ENCODE data around the gene PACSIN2.
"Not testable (repeated sequence)": the region's sequence is repeated elsewhere in the genome, so short reads cannot be mapped to it uniquely, and the experiment has no call there.

The PACSIN2 gene

GRCh38 chr22:43013355-43014315 lies 1.3 kb downstream of the PACSIN2 start:
- in situ Hi-C loops (cut with HindIII; ENCODE audit: low pct_ligation_motif_present, low pct_unique_long_range_greater_than_20kb, low sequenced_read_pairs): no loop called here
- DNase-seq: no peak

GRCh38 chr22:43012390-43012789 lies 2.6 kb downstream of the PACSIN2 start:
- in situ Hi-C loops (cut with HindIII; ENCODE audit: low pct_ligation_motif_present, low pct_unique_long_range_greater_than_20kb, low sequenced_read_pairs): no loop called here
- DNase-seq: no peak

- in situ Hi-C loops (cut with HindIII; ENCODE audit: low pct_ligation_motif_present, low pct_unique_long_range_greater_than_20kb, low sequenced_read_pairs): no loop called here
- no peak for DNase-seq
Measured at GRCh38 chr22:43011079-43011478, 3.9 kb downstream of the PACSIN2 start.

GRCh38 chr22:43009444-43009843 lies 5.5 kb downstream of the PACSIN2 start:
- in situ Hi-C loops (cut with HindIII; ENCODE audit: low pct_ligation_motif_present, low pct_unique_long_range_greater_than_20kb, low sequenced_read_pairs): no loop called here
- DNase-seq: no peak

- DNase-seq: no peak
- in situ Hi-C loops (cut with HindIII; ENCODE audit: low pct_ligation_motif_present, low pct_unique_long_range_greater_than_20kb, low sequenced_read_pairs): no loop called here
Measured at GRCh38 chr22:43008921-43009320, 6.0 kb downstream of the PACSIN2 start.

GRCh38 chr22:43008509-43008908 lies 6.4 kb downstream of the PACSIN2 start:
- in situ Hi-C loops (cut with HindIII; ENCODE audit: low pct_ligation_motif_present, low pct_unique_long_range_greater_than_20kb, low sequenced_read_pairs): no loop called here

GRCh38 chr22:43007519-43008102 lies 7.3 kb downstream of the PACSIN2 start:
- in situ Hi-C loops (cut with HindIII; ENCODE audit: low pct_ligation_motif_present, low pct_unique_long_range_greater_than_20kb, low sequenced_read_pairs): no loop called here
- DNase-seq: peak; percentile 42

More at GRCh38 chr22:43008509-43008908, 6.4 kb downstream of the PACSIN2 start:
- no peak for DNase-seq

GRCh38 chr22:43006753-43007152 lies 8.2 kb downstream of the PACSIN2 start:
- in situ Hi-C loops (cut with HindIII; ENCODE audit: low pct_ligation_motif_present, low pct_unique_long_range_greater_than_20kb, low sequenced_read_pairs): no loop called here
- DNase-seq: no peak

- no peak for DNase-seq
- in situ Hi-C loops (cut with HindIII; ENCODE audit: low pct_ligation_motif_present, low pct_unique_long_range_greater_than_20kb, low sequenced_read_pairs): no loop called here
Measured at GRCh38 chr22:43006016-43006505, 8.9 kb downstream of the PACSIN2 start.

GRCh38 chr22:43005106-43005505 lies 9.8 kb downstream of the PACSIN2 start:
- in situ Hi-C loops (cut with HindIII; ENCODE audit: low pct_ligation_motif_present, low pct_unique_long_range_greater_than_20kb, low sequenced_read_pairs): no loop called here
- no peak for DNase-seq

GRCh38 chr22:43004362-43005035 lies 10.4 kb downstream of the PACSIN2 start:
- DNase-seq: no peak
- in situ Hi-C loops (cut with HindIII; ENCODE audit: low pct_ligation_motif_present, low pct_unique_long_range_greater_than_20kb, low sequenced_read_pairs): no loop called here

GRCh38 chr22:43002202-43002586 lies 12.8 kb downstream of the PACSIN2 start:
- DNase-seq: peak; percentile 70
- in situ Hi-C loops (cut with HindIII; ENCODE audit: low pct_ligation_motif_present, low pct_unique_long_range_greater_than_20kb, low sequenced_read_pairs): no loop called here

- DNase-seq: no peak
- in situ Hi-C loops (cut with HindIII; ENCODE audit: low pct_ligation_motif_present, low pct_unique_long_range_greater_than_20kb, low sequenced_read_pairs): no loop called here
Measured at GRCh38 chr22:43001271-43002201, 13.4 kb downstream of the PACSIN2 start.

GRCh38 chr22:43000441-43001175 lies 14.3 kb downstream of the PACSIN2 start:
- in situ Hi-C loops (cut with HindIII; ENCODE audit: low pct_ligation_motif_present, low pct_unique_long_range_greater_than_20kb, low sequenced_read_pairs): no loop called here
- DNase-seq: no peak

GRCh38 chr22:42997582-42998090 lies 17.3 kb downstream of the PACSIN2 start:
- DNase-seq: no peak
- in situ Hi-C loops (cut with HindIII; ENCODE audit: low pct_ligation_motif_present, low pct_unique_long_range_greater_than_20kb, low sequenced_read_pairs): no loop called here

GRCh38 chr22:42996646-42997365 lies 18.1 kb downstream of the PACSIN2 start:
- DNase-seq: no peak
- in situ Hi-C loops (cut with HindIII; ENCODE audit: low pct_ligation_motif_present, low pct_unique_long_range_greater_than_20kb, low sequenced_read_pairs): no loop called here

GRCh38 chr22:42995654-42996053 lies 19.3 kb downstream of the PACSIN2 start:
- DNase-seq; in situ Hi-C loops (cut with HindIII; ENCODE audit: low pct_ligation_motif_present, low pct_unique_long_range_greater_than_20kb, low sequenced_read_pairs): not testable (repeated sequence)
